ENCODE results near the gene USP38. TPM values are rescaled to one million over a fixed set of nuclear protein-coding genes. Genes with fewer than 3 reads are reported as not detected.

The USP38 gene
- total and polyA plus RNA-seq, 2 of the 4 experiments (the other 2 are of a cell fraction), result 5.5 to 17.0 TPM

DNA sequence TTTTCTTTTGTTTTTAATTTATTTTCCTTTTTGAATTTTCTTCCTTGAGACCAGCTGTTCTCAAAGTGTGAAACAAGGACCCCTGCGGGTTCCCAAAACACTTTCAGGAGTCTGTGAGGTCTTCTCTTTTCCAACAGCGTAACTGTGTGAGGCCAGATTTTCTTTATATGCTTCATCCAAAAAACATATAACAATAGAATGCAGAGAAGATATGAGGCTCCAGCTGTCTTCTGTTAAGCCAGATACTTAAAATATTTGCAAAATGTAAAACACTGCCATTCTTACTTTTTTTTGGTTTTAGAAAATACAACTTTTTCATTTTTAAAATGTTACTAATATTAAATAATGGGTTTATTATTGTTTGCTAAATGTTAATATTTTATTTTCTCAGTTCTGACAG is 27.8 kb downstream of the USP38 start:
- DNase-seq (no peak), ATAC-seq (ENCODE audit: low read depth) (no peak)
- no peak overlapping the region for H4K5ac ChIP-seq (ENCODE audit: low read depth, low read length)
- H4K8ac ChIP-seq (ENCODE audit: low read depth in 2 of 2, low read length in 2 of 2), result no peak overlapping the region
- no peak overlapping the region for H2BK20ac ChIP-seq (ENCODE audit: low read depth, low read length)
- intact Hi-C loops (cut with micrococcal nuclease), result no loop called here
- peaks cover 0 to 7% of the 10 kb centered on the region in 2 experiments; a peak in 1 of 4 replicates for H3K79me1 ChIP-seq (ENCODE audit: low read depth in 1 of 2, low read length in 2 of 2)
- H3K18ac ChIP-seq (ENCODE audit: low read depth, low read length), result no peak overlapping the region
- no peak overlapping the region for H2AFZ ChIP-seq (replicated peaks; ENCODE audit: low read length, poor library complexity)
- CTCF ChIA-PET, result interaction anchor here (0.8 kb wide), 1 partner anchor 11 kb away, joined by 4 read pairs; no protein-coding TSS in a partner anchor
- no peak overlapping the region; the same call in 2 of the 3 replicates for H2BK15ac ChIP-seq (ENCODE audit: low read depth, low read length)
- in situ Hi-C loops (cut with MboI; ENCODE audit: low sequenced_read_pairs), result loop anchor here (25.0 kb wide), 1 partner anchor 125 kb away; the partner anchor contains the start of gene GAB1
- TF ChIP-seq MAFK (IDR thresholded peaks at IDR 0.05; ENCODE audit: low read depth, low read length) (no peak), RFX5 (IDR thresholded peaks at IDR 0.05; ENCODE audit: low read depth, low read length) (no peak), CHD1 (IDR thresholded peaks at IDR 0.05; ENCODE audit: low read depth, low read length) (no peak), POLR2A (IDR thresholded peaks at IDR 0.05; ENCODE audit: low read depth, low read length) (no peak), NFE2L2 (IDR thresholded peaks at IDR 0.05; ENCODE audit: low read depth, low read length) (no peak), MXI1 (IDR thresholded peaks at IDR 0.05; ENCODE audit: borderline replicate concordance, low read depth, low read length) (no peak)
- TF ChIP-seq, protein P1, sequence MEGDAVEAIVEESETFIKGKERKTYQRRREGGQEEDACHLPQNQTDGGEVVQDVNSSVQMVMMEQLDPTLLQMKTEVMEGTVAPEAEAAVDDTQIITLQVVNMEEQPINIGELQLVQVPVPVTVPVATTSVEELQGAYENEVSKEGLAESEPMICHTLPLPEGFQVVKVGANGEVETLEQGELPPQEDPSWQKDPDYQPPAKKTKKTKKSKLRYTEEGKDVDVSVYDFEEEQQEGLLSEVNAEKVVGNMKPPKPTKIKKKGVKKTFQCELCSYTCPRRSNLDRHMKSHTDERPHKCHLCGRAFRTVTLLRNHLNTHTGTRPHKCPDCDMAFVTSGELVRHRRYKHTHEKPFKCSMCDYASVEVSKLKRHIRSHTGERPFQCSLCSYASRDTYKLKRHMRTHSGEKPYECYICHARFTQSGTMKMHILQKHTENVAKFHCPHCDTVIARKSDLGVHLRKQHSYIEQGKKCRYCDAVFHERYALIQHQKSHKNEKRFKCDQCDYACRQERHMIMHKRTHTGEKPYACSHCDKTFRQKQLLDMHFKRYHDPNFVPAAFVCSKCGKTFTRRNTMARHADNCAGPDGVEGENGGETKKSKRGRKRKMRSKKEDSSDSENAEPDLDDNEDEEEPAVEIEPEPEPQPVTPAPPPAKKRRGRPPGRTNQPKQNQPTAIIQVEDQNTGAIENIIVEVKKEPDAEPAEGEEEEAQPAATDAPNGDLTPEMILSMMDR (conservative IDR thresholded peaks at IDR 0.05; ENCODE audit: low read depth, low read length), result no peak
- H3K14ac ChIP-seq (replicated peaks; ENCODE audit: low read depth, low read length), result no peak overlapping the region
- H2AK5ac ChIP-seq (ENCODE audit: low read depth, low read length), result no peak overlapping the region
- no peak overlapping the region for H2AK9ac ChIP-seq (replicated peaks; ENCODE audit: low read depth, low read length, poor library complexity)
- no peaks in the 10 kb centered on the region for H4K20me1 ChIP-seq (ENCODE audit: insufficient read depth, low read length)
- dilution Hi-C loops (cut with HindIII; ENCODE audit: low sequenced_read_pairs, unreplicated experiment), result no loop called here
- H3K4me1 ChIP-seq (ENCODE audit: control insufficient read depth, insufficient read depth, low read length), result no peaks in the 10 kb centered on the region
- peaks cover 5% of the 10 kb centered on the region for H3K36me3 ChIP-seq (ENCODE audit: control insufficient read depth, insufficient read depth, low read length)
- POLR2A ChIA-PET (ENCODE audit: unreplicated experiment), result no interaction called here
- no peak overlapping the region for H3K4me2 ChIP-seq (ENCODE audit: low read depth, low read length)
- H3K56ac ChIP-seq (ENCODE audit: extremely low read depth, insufficient read depth, low read length), result no peak overlapping the region
- H3K9me3 ChIP-seq (ENCODE audit: control insufficient read depth, insufficient read depth, low read length), result no peaks in the 10 kb centered on the region
- no peaks in the 10 kb centered on the region for H3K9me1 ChIP-seq (ENCODE audit: insufficient read depth, low read length)
- no peak overlapping the region for H3K4me3 ChIP-seq (ENCODE audit: insufficient read depth, low read depth, low read length)
- H3K27me3 ChIP-seq (ENCODE audit: control insufficient read depth, insufficient read depth, low read length), result no peaks in the 10 kb centered on the region
- no peak overlapping the region for H3K23ac ChIP-seq (ENCODE audit: low read depth, low read length)
- no CpG with 5 or more reads among the region's 2 CpGs for WGBS, 2 experiments (ENCODE audit: extremely low coverage in 2 of 2, insufficient read length in 1 of 2)
- H2BK5ac ChIP-seq (ENCODE audit: low read depth, low read length, poor library complexity, severe bottlenecking), result no peak overlapping the region
- H3K27ac ChIP-seq (ENCODE audit: insufficient read depth, low read length), result no peak overlapping the region
- no TSS peak for BruUV-seq (replicated peaks)
- no peak overlapping the region for H4K91ac ChIP-seq (ENCODE audit: insufficient read depth, low read depth, low read length)
- no peak overlapping the region for H3K9ac ChIP-seq (ENCODE audit: low read depth, low read length)
- no peak overlapping the region for H2BK120ac ChIP-seq (ENCODE audit: low read depth, low read length)
- H3K4ac ChIP-seq (ENCODE audit: low read depth, low read length), result no peak overlapping the region

Measured in IMR-90 (cell line).